ENCODE data around the gene NRXN3. TPM values are rescaled to one million over a fixed set of nuclear protein-coding genes. Genes with fewer than 3 reads are reported as not detected.
"Not testable (repeated sequence)": the region's sequence is repeated elsewhere in the genome, so short reads cannot be mapped to it uniquely, and the experiment has no call there.

The NRXN3 gene
- total RNA-seq, 2 donors from 2014 or later, result not detected

DNA sequence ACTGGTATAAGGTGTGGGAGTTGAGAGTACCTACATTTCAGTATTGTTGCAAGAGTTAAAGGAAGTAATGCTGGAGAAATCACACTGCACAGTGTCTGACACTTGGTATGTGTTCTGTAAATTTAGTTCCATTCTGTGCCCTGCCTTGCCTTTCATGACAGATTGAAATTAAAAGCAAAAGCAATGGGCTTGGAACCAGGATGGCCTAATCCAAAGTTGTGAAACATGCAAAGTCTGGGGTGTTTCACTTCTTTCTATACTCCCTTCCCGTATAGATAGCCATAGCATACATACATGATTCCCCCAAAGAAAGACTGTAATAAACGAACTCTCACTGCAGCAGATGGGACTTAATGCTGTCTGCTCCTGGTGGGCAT is 281.1 kb downstream of the NRXN3 start:
- no peak overlapping the region for H3K4me3 Mint-ChIP-seq
- DNase-seq (no peak), ATAC-seq (replicated peaks in 1 of 2) (no peak)
- H3K27ac Mint-ChIP-seq, result no peak overlapping the region
- H3K4me1 Mint-ChIP-seq (ENCODE audit: low read depth), result no peaks in the 10 kb centered on the region
- peaks cover 0 to under 1% of the 10 kb centered on the region in 2 donors for H3K9me3 Mint-ChIP-seq
- H3K36me3 Mint-ChIP-seq (ENCODE audit: insufficient read depth in 2 of 2), result no peaks in the 10 kb centered on the region
- peaks cover 4% of the 10 kb centered on the region for H3K27me3 Mint-ChIP-seq (ENCODE audit: low read depth)

DNA sequence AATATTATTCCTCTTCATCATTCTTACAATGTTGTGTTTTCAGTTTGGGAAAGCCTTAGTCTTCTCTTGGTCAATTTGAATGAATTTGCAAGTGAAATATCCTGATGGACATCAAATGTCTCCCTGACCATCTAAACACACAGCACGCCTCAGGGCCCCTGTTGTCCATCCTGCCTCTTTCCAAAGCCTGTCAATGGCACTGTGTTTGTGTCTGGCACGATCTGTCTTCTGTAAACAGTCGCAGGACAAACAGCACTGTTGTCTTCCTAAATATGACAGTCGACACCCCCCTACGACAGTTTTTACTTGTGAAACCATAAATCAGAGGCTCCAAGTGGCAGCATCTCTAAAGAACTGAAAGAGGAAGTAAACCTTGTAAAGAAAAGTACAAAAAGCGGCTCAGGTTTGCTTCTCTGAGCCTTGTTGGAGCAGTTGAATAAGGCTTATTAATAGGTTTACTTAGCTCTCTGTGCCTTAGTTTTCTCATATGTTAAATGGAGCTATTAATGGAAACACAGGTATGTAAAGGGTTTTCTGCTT is 285.8 kb downstream of the NRXN3 start:
- DNase-seq (no peak), ATAC-seq (replicated peaks in 1 of 2) (no peak)
- no peak overlapping the region for H3K27ac Mint-ChIP-seq
- H3K27me3 Mint-ChIP-seq (ENCODE audit: low read depth), result no peaks in the 10 kb centered on the region
- H3K36me3 Mint-ChIP-seq (ENCODE audit: insufficient read depth in 2 of 2), result no peaks in the 10 kb centered on the region
- H3K4me1 Mint-ChIP-seq (ENCODE audit: low read depth), result no peaks in the 10 kb centered on the region
- H3K4me3 Mint-ChIP-seq, result no peak overlapping the region
- peaks cover 0 to 4% of the 10 kb centered on the region in 2 donors for H3K9me3 Mint-ChIP-seq

DNA sequence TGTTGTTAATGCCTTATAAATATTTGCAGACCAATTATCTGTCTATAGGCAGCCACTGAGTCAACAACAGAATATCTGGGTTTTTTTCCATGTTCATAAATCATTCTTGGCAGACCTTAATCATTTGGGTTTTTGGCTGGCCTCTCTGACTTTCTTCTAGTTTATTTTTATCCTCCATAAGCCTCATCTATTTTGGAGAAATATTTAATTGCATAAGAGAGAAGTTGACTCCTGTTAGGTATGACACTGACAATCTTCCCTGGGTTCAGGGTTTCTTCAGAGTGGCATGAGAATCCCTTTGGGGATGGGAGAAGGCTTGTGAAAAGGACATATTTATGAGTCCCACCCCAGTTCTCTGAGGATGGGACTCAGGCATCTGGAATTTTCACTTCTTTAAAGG is 299.8 kb downstream of the NRXN3 start:
- Mint-ChIP-seq H3K27me3 (ENCODE audit: low read depth) (no peaks in the 10 kb centered on the region), H3K4me1 (ENCODE audit: low read depth) (no peaks in the 10 kb centered on the region), H3K36me3 (ENCODE audit: insufficient read depth in 2 of 2) (no peaks in the 10 kb centered on the region), H3K4me3 (no peak overlapping the region), H3K9me3 (peaks cover 0 to 3% of the 10 kb centered on the region in 2 donors), H3K27ac (no peak overlapping the region)
- ATAC-seq (replicated peaks in 1 of 2) (no peak), DNase-seq (no peak)

DNA sequence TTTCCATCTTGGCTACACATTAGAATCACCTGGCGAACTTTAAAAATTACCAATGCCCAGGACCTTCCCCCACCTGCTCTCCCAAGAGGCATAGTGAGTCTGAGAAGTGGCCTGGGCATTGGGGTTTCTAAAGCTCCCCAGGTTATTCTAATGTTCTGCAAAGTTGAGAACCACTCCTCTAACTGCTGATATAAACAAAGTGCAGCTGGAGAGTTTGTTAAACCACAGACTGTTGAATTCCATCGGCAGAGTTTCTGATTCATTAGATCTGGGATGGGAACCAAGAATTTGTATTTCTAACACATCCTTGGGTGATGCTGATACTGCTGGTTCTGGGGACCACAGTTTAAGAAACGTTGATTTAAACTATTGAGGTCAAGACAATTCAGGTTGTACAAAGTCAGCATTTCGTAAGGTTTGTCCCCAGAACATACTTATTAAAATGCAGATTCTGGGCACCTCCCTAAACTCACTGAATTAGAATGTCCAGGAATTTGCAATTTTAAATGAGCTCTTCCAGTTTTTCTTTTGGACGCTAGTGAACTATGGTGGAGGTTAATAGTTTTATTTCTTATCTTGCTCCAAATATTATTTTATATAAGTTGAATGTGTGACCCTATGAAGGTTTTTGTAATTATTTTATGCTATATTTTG is 309.1 kb downstream of the NRXN3 start:
- H3K4me3 Mint-ChIP-seq, result no peak overlapping the region
- DNase-seq (no peak), ATAC-seq (replicated peaks in 1 of 2) (no peak)
- no peak overlapping the region for H3K27ac Mint-ChIP-seq
- no peaks in the 10 kb centered on the region for H3K36me3 Mint-ChIP-seq (ENCODE audit: insufficient read depth in 2 of 2)
- H3K9me3 Mint-ChIP-seq, result no peaks in the 10 kb centered on the region
- H3K27me3 Mint-ChIP-seq (ENCODE audit: low read depth), result no peaks in the 10 kb centered on the region
- H3K4me1 Mint-ChIP-seq (ENCODE audit: low read depth), result no peaks in the 10 kb centered on the region

DNA sequence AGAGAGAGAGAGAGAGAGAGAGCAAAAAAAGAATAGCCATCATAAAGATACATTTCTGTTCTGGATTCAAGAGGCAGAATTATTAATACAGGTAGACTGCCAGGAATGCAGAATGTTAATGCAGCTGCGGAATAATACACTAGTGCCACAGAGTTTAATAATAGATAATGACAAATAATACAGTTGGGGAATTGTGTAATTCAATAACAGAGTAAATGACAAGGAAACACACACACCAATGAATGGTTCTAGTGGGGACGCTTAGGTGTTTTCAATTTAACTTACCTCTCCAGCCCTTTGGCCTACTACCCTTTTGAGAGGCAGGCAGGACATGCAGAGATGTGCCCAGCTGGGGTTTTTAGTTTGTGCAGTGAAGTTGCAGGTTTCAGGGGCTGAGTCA is 313.9 kb downstream of the NRXN3 start:
- H3K4me1 Mint-ChIP-seq (ENCODE audit: low read depth), result no peaks in the 10 kb centered on the region
- H3K4me3 Mint-ChIP-seq, result no peak overlapping the region
- no peak for ATAC-seq (replicated peaks in 1 of 2)
- no peak for DNase-seq
- no peak overlapping the region for H3K27ac Mint-ChIP-seq
- no peaks in the 10 kb centered on the region for H3K36me3 Mint-ChIP-seq (ENCODE audit: insufficient read depth in 2 of 2)
- H3K27me3 Mint-ChIP-seq (ENCODE audit: low read depth), result no peaks in the 10 kb centered on the region
- H3K9me3 Mint-ChIP-seq, result no peaks in the 10 kb centered on the region

DNA sequence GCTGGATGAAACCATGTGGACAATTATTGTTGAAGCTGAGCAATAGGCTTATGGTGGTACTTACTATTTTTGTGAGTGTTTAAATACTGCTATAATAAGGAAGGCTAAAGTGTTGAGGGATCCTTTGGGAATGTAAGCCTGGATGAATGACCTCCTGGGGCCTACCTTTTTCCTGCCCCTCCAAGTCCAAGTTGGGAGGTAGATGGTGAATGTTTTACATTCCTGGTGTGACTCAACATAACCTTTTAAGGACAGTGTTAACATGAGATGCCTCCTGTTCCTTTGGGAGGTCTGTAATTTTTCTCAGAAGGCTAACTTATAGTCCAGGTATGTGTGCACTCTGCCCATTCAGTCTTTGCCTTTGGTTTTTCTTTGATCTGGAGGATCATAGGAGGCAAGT is 315.9 kb downstream of the NRXN3 start:
- H3K27me3 Mint-ChIP-seq (ENCODE audit: low read depth), result no peaks in the 10 kb centered on the region
- ATAC-seq (replicated peaks in 1 of 2) (no peak), DNase-seq (no peak)
- no peak overlapping the region for H3K4me3 Mint-ChIP-seq
- H3K27ac Mint-ChIP-seq, result no peak overlapping the region
- H3K9me3 Mint-ChIP-seq, result no peaks in the 10 kb centered on the region
- H3K36me3 Mint-ChIP-seq (ENCODE audit: insufficient read depth in 2 of 2), result no peaks in the 10 kb centered on the region
- no peaks in the 10 kb centered on the region for H3K4me1 Mint-ChIP-seq (ENCODE audit: low read depth)

DNA sequence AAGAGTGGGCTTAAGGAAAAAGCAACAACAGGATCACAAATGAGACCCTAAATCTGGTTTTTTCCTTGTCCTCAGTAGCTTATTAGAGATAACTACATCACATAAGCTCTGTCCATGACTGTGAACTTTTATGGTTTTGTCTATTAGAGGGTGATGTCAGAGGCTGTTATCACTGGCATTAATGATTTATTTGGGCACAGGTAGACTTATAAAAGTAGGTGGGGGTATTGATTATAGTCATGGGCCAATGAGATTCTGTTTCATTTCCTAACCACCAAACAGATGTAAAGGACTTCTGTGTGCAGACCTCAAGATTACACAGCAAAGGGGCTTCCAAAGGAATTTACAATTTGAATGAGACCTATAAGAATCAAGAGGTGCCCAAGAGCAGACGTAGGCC is 316.4 kb downstream of the NRXN3 start:
- no peak for ATAC-seq (replicated peaks in 1 of 2)
- no peak for DNase-seq
- H3K9me3 Mint-ChIP-seq, result no peaks in the 10 kb centered on the region

DNA sequence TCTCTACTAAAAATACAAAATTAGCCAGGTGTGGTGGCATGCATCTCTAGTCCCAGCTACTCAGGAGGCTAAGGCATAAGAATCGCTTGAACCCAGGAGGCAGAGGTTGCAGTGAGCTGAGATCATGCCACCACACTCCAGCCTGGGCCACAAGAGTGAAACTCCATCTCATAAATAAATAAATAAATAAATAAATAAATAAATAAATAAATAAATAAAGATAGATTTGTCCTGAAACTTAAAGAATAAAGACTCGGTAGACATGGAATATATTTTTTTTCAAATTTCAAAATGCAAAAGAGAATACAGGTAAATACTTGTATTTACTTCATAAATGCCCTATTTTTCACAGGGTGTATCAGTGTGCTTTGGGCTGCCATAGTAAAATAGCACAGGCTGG is 317.4 kb downstream of the NRXN3 start:
- H3K36me3 Mint-ChIP-seq (ENCODE audit: insufficient read depth in 2 of 2); H3K27ac Mint-ChIP-seq; DNase-seq; H3K4me3 Mint-ChIP-seq; H3K27me3 Mint-ChIP-seq (ENCODE audit: low read depth); H3K4me1 Mint-ChIP-seq (ENCODE audit: low read depth); ATAC-seq (replicated peaks in 1 of 2); H3K9me3 Mint-ChIP-seq: not testable (repeated sequence)

More for the DNA sequence above, 316.4 kb downstream of the NRXN3 start:
- Mint-ChIP-seq H3K4me3 (no peak overlapping the region), H3K27me3 (ENCODE audit: low read depth) (no peaks in the 10 kb centered on the region), H3K36me3 (ENCODE audit: insufficient read depth in 2 of 2) (no peaks in the 10 kb centered on the region), H3K4me1 (ENCODE audit: low read depth) (no peaks in the 10 kb centered on the region), H3K27ac (no peak overlapping the region)

DNA sequence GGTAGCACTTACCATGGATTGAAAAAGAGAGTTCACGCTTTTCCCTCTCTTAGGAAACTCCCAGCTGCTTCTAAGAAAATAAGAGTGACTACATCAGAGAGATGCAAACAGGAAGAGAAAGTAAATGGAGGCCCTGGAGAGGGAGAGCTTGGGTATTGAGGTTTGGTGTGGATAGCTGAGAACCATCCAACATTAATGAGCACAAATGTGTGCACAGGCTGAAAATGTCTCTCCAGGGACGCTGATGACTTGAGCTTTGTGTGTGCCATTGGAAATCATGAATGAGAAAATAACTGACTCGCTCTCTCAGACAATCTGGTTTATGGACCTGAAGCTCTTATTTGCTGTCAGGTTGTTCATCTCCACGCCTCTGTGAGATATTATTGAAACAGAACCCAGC is 318.8 kb downstream of the NRXN3 start:
- Mint-ChIP-seq H3K4me1 (ENCODE audit: low read depth) (no peaks in the 10 kb centered on the region), H3K27me3 (ENCODE audit: low read depth) (no peaks in the 10 kb centered on the region), H3K36me3 (ENCODE audit: insufficient read depth in 2 of 2) (no peaks in the 10 kb centered on the region), H3K27ac (no peak overlapping the region), H3K9me3 (no peaks in the 10 kb centered on the region), H3K4me3 (no peak overlapping the region)
- ATAC-seq (replicated peaks in 1 of 2) (no peak), DNase-seq (no peak)

DNA sequence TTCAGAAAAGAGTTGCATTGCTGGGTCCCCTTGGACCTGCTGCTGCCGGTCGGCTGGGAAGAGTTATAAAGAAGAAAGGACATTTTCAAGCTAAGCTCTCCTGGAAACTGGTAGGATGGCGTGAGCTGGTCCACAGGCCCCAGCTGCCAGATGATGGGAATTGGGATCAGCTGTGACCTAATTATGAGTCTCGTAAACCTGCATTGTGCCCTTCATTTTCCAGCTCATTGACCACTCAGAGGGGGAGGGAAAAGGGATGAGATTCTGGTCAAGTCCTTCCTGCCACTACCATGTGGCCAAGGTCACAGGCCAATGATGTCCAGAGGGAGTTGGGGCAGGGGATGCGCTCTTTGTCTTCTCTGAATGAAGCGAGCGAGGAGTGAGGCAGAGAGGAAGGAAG is 320.9 kb downstream of the NRXN3 start:
- H3K27ac Mint-ChIP-seq, result no peak overlapping the region
- no peak overlapping the region for H3K4me3 Mint-ChIP-seq
- H3K9me3 Mint-ChIP-seq, result no peaks in the 10 kb centered on the region
- no peaks in the 10 kb centered on the region for H3K36me3 Mint-ChIP-seq (ENCODE audit: insufficient read depth in 2 of 2)
- ATAC-seq (replicated peaks in 1 of 2), result no peak
- no peaks in the 10 kb centered on the region for H3K27me3 Mint-ChIP-seq (ENCODE audit: low read depth)
- no peaks in the 10 kb centered on the region for H3K4me1 Mint-ChIP-seq (ENCODE audit: low read depth)
- no peak for DNase-seq

DNA sequence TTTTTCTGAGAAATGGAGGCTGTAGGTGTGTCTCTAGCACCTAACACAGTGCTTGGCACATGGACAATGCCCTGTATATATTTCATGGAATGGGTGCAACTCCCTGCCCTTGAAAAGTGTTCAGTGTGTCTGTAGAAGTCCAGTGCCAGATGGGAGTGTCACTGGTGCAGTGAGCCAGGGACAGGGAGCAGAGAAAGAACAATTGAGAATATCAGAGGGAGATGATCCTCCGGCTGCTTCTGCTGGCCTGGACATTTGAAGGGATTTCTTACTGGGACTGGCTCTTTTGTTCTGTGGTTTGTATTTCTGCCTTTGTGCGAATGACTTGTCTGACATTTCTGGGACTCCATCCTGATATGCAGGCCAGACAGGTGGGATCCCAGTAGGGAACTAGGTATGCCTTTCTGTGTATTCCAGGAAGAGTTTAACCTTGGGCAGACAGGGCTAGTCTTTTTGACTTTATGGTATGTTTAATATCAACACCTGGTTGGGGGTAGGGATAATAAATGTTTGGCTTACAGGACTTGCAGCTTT is 328.0 kb downstream of the NRXN3 start:
- Mint-ChIP-seq H3K9me3 (peaks cover 4 to 6% of the 10 kb centered on the region in 2 donors), H3K27ac (no peak overlapping the region), H3K36me3 (ENCODE audit: insufficient read depth in 2 of 2) (no peaks in the 10 kb centered on the region), H3K4me3 (no peak overlapping the region), H3K27me3 (ENCODE audit: low read depth) (no peaks in the 10 kb centered on the region), H3K4me1 (ENCODE audit: low read depth) (no peaks in the 10 kb centered on the region)
- no peak for ATAC-seq (replicated peaks in 1 of 2)
- DNase-seq, result no peak

DNA sequence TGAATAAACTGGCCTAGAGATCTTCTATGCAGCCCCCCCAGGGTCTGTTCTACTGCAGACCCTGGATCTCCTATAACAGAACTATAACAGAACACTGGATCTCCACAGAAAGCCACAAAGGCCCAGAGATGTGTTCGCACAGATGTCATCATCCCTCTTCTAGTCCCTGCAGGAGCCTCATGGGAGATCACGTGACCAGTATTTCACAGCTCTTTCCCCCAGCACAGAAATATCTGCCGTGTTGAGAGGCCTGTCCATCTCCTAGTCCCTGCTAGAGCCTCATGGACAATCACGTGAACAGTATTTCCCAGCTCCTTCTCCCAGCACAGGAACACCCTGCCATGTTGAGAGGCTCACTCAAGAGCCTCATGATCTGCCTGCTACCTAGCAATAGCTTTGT is 331.7 kb downstream of the NRXN3 start:
- peaks cover 3 to 4% of the 10 kb centered on the region in 2 donors for H3K9me3 Mint-ChIP-seq
- no peak overlapping the region for H3K4me3 Mint-ChIP-seq
- H3K36me3 Mint-ChIP-seq (ENCODE audit: insufficient read depth in 2 of 2), result no peaks in the 10 kb centered on the region
- no peak for DNase-seq
- ATAC-seq (replicated peaks in 1 of 2), result no peak
- no peaks in the 10 kb centered on the region for H3K27me3 Mint-ChIP-seq (ENCODE audit: low read depth)
- H3K27ac Mint-ChIP-seq, result no peak overlapping the region
- H3K4me1 Mint-ChIP-seq (ENCODE audit: low read depth), result no peaks in the 10 kb centered on the region

DNA sequence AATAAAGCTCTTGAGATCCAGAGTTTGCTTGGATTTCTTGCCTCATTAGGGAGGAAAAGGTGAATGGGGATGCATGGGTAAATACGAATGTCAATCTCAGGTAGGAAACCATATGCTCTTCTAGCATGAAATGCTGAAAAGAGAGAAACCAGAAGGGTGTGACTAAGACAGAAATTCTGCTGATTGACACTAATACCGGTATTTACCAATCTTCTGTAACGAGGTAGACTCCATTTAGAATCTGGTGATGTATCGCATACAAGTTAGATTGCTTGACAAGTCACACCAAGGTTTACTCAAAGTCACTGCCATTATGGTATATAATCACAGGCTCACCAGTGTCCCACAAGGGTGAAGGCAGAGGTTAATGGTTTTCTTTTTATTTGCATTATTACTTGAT is 337.9 kb downstream of the NRXN3 start:
- no peak overlapping the region for H3K27ac Mint-ChIP-seq
- H3K4me1 Mint-ChIP-seq (ENCODE audit: low read depth), result no peaks in the 10 kb centered on the region
- no peaks in the 10 kb centered on the region for H3K9me3 Mint-ChIP-seq
- DNase-seq (no peak), ATAC-seq (replicated peaks in 1 of 2) (no peak)
- no peak overlapping the region for H3K4me3 Mint-ChIP-seq
- H3K36me3 Mint-ChIP-seq (ENCODE audit: insufficient read depth in 2 of 2), result no peaks in the 10 kb centered on the region
- H3K27me3 Mint-ChIP-seq (ENCODE audit: low read depth), result no peaks in the 10 kb centered on the region

DNA sequence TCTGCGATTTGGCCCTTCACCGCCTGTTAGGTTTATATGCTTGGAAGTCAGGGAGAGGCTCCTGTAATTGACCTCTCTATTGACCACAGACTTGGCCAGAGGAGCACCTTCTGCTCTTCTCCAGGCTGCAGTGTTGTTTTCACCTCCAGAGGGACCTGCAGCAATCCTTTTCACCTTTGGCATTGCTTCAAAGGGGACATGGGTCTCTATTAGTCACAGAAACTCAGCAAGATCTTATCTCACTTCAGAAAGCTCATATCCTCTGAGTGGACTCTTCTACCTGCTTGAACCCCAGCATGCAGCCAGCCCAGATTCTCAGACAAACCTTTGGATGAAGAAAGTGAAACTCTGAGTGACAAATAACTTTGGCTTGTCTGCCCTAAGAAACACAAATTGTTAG is 339.3 kb downstream of the NRXN3 start:
- Mint-ChIP-seq H3K36me3 (ENCODE audit: insufficient read depth in 2 of 2) (no peaks in the 10 kb centered on the region), H3K4me1 (ENCODE audit: low read depth) (no peaks in the 10 kb centered on the region), H3K9me3 (peaks cover 1 to 3% of the 10 kb centered on the region in 2 donors), H3K27me3 (ENCODE audit: low read depth) (no peaks in the 10 kb centered on the region), H3K4me3 (no peak overlapping the region), H3K27ac (no peak overlapping the region)
- ATAC-seq (replicated peaks in 1 of 2) (no peak), DNase-seq (no peak)
